Astrocyte of the hippocampus (primary cell): ENCODE results near the gene BCAS3.

Experiments
- DNase-seq: peaks from one replicate; pipeline ENCODE4 v3.0.0; 2011; ENCODE audit warnings: low read depth, low spot score

BCAS3 gene

DNA sequence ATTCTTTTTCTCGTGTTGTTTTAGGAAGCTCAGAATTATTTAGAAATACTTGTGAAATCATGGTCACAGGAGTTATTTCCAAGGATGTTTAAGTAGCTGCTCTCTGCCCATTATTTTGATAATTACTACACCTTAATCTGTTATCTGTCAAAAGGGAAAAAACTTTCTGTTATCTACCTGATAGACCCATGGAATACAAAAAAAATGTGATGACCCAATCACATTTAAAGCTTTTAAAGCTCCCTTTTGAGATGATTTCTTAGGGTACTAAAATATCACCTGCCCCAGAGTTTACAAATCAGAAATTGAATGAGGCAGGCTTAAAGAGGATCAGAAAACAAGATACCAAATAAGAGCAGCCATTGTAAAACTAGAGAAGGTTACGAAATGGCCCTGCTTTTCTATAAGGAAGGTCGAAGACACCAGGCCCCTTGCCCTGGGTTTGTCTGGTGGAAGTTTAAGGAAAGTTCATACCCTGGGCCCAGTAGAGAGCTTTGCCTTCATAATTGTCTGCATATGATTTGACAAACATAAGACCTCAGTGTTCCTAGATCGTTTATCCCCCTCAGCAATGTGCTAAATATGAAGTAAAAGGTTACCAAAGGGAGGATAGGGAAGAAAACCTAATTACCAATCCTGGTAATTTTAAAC lies 572.1 kb downstream of the BCAS3 start:
- no peak for DNase-seq

GRCh38 chr17:61250335-61250890 lies 572.8 kb downstream of the BCAS3 start:
- no peak for DNase-seq

DNA sequence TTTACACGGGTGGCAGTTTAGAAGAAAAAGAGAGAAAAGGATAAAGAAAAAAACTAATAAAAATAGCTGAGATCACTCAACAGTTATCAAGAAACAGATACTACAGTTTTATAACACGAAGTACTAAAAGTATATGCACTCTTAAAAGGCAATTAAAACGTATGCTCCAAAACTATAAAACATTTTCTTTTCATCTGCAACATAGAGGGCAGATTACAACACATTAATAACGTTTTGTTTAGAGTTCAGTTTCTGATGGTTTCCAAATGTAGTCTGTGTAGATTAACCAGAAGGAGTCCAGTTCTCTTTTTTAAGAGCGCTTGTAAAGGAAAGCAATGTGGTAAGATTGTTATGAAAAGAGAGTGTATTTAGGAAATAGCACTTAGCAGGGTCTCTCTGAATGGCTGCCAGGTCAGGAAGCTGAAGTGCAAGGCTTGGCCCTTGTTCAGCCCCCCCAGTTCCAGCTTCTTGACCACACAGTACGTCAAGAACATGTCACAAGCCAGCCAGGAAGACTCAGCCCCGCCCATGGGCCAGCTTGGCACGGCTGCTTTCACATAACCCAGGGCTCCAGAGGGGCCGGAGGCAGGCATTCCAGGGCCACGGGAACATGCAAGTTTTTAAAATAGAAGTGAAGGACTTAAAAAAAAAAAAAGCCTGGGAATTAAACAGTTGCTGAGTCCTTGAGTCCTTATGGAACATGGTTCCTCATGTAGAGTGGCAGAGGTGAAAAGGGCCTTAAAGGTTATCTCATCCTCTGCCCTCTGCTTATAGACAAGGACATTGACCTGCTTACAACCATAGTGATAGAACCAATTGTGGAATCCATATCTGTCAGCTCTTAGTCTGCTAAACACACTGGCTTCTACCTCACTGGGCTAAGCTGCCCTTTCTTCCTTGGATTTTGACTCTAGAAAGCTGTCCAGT lies 574.6 kb downstream of the BCAS3 start:
- DNase-seq = peak; percentile 94

- DNase-seq = no peak
Observed at GRCh38 chr17:61253362-61253761, 575.7 kb downstream of the BCAS3 start.

DNA sequence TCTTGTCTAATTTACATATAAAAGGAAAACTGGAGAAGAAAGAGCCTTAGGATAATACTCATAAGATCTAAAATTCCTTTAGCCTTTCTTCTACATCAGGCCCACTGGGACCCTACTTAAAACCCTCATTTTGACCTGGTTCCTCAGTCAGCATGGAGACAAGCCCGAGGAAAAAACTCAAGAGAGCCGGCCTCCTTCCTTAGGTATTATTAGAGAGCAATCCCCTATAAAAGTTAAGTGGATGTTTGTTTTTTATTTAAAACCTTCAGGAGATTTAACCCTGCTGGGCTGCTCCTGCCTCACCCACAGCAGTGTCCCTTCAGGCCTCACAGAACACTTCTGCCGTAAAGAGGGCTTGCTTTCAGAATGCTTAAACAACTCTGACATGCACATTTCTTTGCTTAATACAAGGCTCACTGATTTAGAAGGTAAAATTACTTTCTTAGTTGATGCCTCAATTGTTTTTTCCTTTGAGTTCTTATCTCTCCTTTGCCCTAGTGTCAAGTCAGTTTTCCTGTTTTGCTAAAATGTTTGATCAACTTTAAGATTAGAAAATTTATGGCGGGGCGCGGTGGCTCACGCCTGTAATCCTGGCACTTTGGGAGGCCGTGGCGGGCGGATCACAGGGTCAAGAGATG lies 576.4 kb downstream of the BCAS3 start:
- DNase-seq = no peak

GRCh38 chr17:61254904-61255303 lies 577.3 kb downstream of the BCAS3 start:
- DNase-seq = no peak

GRCh38 chr17:61255647-61256046 lies 578.0 kb downstream of the BCAS3 start:
- no peak for DNase-seq

DNA sequence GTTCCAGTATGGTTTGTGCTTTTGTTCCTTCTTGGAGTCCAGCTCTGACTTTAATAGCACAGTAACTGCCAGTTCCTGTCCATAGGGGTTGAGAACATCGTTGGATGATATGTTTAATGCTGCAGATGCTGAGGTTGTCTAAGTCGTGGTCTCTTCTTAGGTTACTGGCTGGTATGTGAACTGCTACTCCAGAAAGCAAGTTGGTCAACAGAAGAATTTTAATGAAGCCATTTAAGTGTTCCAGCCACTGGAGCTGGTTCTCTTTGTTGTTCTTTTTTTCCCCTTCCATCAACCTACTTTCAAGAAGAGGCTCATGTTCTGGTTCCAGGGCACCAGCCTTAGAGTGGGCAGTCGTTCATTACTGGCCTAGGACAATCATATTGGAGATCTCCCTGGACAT lies 581.7 kb downstream of the BCAS3 start:
- DNase-seq = no peak

DNA sequence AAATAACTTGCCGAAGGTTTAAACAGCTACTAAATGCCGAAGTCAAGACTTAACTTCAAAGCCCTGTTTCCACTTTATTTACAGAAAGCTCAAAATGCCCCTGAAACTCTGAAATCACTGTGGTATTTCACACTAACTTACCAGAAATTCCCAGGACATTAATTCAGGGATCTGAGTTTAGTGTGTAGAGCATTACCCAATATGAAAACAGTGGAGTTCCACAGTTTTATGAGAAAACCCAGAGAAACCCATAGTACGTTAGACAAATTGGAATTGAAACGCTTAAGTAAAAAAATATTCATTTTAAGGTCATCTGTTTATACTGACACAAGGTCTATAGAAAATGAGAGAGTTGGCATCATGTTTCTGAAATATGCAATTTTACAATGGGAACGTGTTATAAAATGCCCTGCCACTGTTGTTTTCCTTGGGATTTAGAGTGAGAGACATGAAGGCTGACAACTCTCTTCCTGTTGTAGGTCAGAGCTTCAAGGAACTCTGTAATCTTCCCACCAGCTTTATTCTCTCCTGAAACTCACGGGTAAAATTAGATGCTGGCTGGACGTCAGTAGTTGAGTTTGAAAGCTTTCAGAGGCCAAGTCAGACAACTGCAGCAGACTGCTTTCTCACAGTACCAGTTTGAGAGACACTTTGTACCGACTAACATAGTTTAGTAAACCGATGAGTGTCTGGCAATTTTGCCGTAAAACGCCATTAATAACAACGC lies 582.6 kb downstream of the BCAS3 start:
- no peak for DNase-seq

DNA sequence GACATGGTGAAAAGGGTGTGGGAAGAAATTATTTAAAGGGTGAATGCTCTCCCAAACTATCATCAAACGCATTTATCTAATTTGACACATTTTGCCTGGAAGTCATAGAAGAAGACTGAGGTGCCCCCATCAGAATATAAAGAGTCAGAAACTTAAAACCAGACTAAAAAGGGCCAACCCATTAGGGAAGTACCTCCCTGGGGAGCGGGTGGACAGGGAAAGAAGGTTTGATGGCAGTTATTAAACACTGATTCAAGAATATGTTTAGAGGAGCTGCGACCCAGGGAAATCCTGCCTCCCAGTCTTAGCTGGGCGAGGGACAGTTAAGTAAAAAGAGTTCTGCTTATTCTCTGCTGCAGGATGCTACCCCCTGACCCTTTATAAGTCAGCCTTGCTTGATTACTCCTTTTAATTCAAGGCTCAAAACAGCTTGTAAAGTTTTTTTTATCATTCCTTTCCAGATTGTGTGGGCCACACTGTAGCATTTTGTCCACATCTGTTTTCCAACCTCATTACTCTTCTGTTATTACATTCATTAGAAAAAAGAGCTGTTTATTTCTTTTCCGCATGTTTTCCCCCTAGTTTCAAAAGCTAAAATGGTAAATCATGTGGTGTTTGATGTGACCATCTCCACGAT lies 583.5 kb downstream of the BCAS3 start:
- no peak for DNase-seq

DNA sequence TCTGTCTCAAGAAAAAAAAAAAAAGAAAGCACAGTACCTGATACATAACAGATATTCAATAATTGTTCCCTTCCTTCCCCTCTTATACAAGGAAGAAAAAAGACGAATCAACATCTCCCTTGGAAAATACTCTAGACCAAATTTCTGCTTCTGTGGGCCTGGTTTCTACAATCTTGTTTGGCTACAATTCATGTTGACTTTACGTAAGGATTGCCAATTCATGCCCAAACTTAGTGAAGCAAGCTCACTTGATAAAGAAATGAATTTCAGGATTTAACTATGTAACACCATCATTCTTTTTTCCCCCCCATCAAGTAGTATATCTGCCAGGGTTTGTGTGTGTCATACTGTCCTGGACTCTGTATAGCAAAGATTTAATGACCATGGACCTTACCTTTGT lies 587.7 kb downstream of the BCAS3 start:
- no peak for DNase-seq

GRCh38 chr17:61267847-61268246 lies 590.2 kb downstream of the BCAS3 start:
- DNase-seq = no peak

DNA sequence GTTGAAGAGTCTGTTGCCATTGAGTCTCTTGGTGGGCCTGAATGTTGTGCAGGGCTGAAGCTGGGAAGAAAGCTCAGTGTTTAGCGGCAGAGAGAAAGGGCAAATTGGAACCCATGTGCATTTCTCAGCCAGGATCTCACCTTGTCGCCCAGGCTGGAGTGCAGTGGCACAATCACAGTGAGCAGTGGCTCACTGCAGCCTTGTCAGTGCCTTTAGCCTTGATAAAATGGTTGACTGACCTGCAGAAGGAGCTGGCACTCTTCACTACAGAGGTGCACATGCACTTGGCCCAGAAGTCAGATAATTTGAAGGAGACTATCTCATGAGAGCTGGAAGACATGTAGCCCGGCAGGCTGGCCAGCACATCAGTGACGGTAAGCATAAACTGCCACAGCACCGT lies 597.7 kb downstream of the BCAS3 start:
- DNase-seq = no peak

GRCh38 chr17:61276806-61277205 lies 599.2 kb downstream of the BCAS3 start:
- no peak for DNase-seq

DNA sequence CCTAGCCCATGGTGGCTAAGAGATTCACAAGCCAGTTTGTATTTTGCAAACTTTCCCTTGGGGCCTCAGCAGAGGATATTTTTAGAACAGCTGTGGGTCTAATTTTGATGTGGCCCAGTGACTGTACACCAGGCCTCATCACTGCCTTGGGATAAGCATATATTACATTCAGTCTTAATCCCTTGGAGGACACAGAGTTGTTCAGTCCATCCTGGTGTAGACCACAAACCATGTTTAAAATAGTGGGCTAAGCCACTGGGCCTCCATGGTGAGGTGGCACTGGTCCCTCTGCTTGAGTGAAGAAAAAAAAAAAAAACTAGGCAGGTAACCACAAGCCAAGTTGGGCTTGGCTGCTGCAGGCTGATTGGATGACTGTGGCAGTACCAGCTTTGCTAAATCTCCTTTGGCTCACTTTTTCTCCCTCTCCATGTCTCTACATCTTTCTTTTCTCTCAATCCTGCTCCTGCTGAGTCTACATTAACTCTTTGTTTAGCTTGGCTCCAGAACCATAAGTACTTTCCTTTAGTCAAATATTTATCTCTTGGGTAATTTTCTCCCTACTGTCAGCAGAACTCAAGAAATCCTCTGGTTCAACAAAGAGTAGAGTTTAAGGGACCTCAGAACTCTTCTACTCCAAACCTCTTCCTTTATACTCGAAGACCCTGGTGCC lies 602.0 kb downstream of the BCAS3 start:
- peak; percentile 26 for DNase-seq

DNA sequence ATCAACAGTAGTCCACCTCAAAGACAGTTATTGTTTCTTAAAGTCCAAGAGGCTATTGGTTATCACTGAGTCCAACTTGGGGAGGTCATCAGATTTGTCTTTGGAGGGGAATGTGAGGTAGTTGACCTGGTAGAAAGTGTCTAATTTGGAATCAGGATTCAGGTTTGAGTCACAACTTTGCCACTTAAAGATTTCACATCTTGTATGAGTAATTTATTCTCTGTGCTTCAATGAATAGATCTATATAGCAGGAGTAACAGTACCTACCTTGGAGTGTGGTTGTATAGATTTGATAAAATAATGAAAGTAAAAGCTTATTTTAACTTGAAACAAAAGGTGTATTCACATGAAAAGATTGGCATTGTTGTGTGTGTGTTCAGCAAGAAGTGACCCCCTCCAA lies 602.7 kb downstream of the BCAS3 start:
- no peak for DNase-seq

DNA sequence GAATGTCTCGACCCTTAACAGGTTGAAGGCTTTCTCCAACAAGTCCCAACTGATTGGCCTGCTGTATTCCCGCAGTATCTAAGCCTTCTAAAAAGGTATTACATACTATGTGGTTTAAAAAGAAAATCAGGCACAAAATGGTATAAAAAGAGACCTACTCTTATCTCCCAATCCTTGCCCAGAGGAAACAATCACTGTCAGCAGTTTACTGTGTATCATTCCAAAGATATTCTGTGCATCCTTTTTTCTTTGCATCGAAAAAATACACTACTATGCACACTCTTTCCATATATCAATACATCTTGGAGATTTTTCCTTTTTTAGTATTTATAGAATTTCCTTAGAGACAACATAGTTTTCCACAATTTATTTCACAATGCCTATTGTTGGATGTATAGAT lies 603.2 kb downstream of the BCAS3 start:
- DNase-seq = no peak

GRCh38 chr17:61282377-61282776 lies 604.7 kb downstream of the BCAS3 start:
- DNase-seq = no peak

GRCh38 chr17:61283043-61283442 lies 605.4 kb downstream of the BCAS3 start:
- DNase-seq = no peak

GRCh38 chr17:61284174-61284573 lies 606.5 kb downstream of the BCAS3 start:
- DNase-seq = peak; percentile 69

DNA sequence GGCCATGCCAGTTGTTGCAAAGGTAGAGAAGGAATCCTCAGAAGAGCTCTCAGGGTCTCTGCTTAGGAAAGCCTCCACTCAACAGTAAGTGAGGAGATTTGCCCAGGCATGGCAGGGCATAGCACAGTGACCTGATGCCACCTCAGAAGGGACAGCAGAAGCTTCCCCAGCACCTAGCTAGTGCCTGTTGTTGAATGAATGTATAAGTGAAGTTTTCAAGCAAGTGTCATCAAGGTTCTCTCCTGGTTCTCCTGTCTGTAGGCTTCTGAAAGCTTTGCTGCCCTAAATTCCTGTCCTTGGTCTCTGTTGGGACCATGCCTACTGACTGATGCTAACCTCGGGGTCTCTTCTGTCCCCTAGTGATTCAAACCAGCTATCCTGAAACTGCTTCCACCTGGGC lies 607.1 kb downstream of the BCAS3 start:
- DNase-seq = no peak
